K562 (cell line): ENCODE results near the gene TMC4. TPM values are rescaled to one million over a fixed set of nuclear protein-coding genes. Genes with fewer than 3 reads are reported as not detected.
A peak's percentile ranks its signal among the peaks of the same experiment; 100 is the strongest.

Source experiments
- ATAC-seq: fragments of 200-7000 bp; cut with Tn5 transposase; 3 replicates; pipeline ENCODE4 v1.9.1; 2020; ENCODE audit warnings: moderate library complexity
- BruUV-seq: library from RNA; stranded (reverse); fragments of 400-500 nt; replicated peaks from 2 replicates; lab custom pipeline; 2021; lab: Mats Ljungman, UMichigan
- CTCF ChIA-PET: fragments of 300-600 bp; formaldehyde crosslinking; extraction: SDS; loops from one replicate; lab custom pipeline; 2021; ENCODE audit warnings: low intra/inter-chr PET ratio; lab: Yijun Ruan, JAX
- POLR2A ChIA-PET: fragments of 300-600, 350-650 bp; sonication (Branson Sonifier 250); formaldehyde crosslinking; extraction: SDS; loops from one replicate; lab custom pipeline; 2021; ENCODE audit warnings: antibody characterized with exemption, inconsistent platforms; lab: Yijun Ruan, JAX
- DNase-seq, 4 experiments: peaks; one replicate each; pipeline versions ENCODE4 v3.0.0 to v3.0.0-alpha.2; 2011 to 2018; ENCODE audit warnings: low spot score in 3 of 4, mixed read lengths in 3 of 4; ENCODE audit errors: extremely low read depth in 1 of 4
- FAIRE-seq: peaks from 2 replicates; lab custom pipeline; 2011; peaks lifted over from hg19 to GRCh38; lab: Jason Lieb, UNC
- H2AFZ ChIP-seq: 2 replicates; pipeline ENCODE4 v1.6.0; 2011; ENCODE audit warnings: low read depth, low read length, control low read depth, inconsistent platforms
- H3K27ac ChIP-seq: fragments of 200-600 bp; 3 replicates; pipeline ENCODE4 v1.8.0; 2011; ENCODE audit warnings: low read depth, mild to moderate bottlenecking, control low read depth, inconsistent platforms, low read length, moderate library complexity, mixed read lengths; ENCODE audit errors: extremely low read depth
- H3K27me3 ChIP-seq, 2 experiments: fragments of 300-600 bp in 1 of 2; 2 replicates in 1 of 2; 3 replicates in 1 of 2; pipeline versions ENCODE4 v1.6.0 to v1.8.0; 2011; ENCODE audit warnings: inconsistent platforms in 2 of 2, low read length in 2 of 2, mild to moderate bottlenecking in 1 of 2, mixed read lengths in 1 of 2, moderate library complexity in 1 of 2; ENCODE audit not compliant: control insufficient read depth in 2 of 2, insufficient read depth in 2 of 2
- H3K36me3 ChIP-seq: fragments of 300-600 bp; 3 replicates; pipeline ENCODE4 v1.8.0; 2011; ENCODE audit warnings: mild to moderate bottlenecking, low read length, inconsistent platforms; ENCODE audit not compliant: control insufficient read depth, insufficient read depth
- H3K4me1 ChIP-seq, 2 experiments: fragments of 200-600 bp in 1 of 2; replicated peaks in 1 of 2; 2 replicates in 1 of 2; 3 replicates in 1 of 2; pipeline versions ENCODE4 v1.5.1 to v1.8.0; 2011; ENCODE audit warnings: inconsistent platforms in 2 of 2, low read length in 2 of 2, mild to moderate bottlenecking in 1 of 2, mixed read lengths in 1 of 2, moderate library complexity in 1 of 2; ENCODE audit not compliant: control insufficient read depth in 2 of 2, insufficient read depth in 2 of 2
- H3K4me2 ChIP-seq: 2 replicates; pipeline ENCODE4 v1.6.1; 2011; ENCODE audit warnings: low read length, control low read depth, inconsistent platforms, mixed read lengths; ENCODE audit not compliant: insufficient read depth
- H3K4me3 ChIP-seq: fragments of 200-600 bp; sonication (generic), shearing (Covaris generic); 2 replicates; pipeline ENCODE4 v1.5.1; 2016; ENCODE audit warnings: control low read depth, inconsistent platforms
- H3K79me2 ChIP-seq: fragments of 200-600 bp; 3 replicates; pipeline ENCODE4 v1.8.0; 2011; ENCODE audit warnings: low read length, inconsistent platforms; ENCODE audit not compliant: control insufficient read depth, insufficient read depth
- H3K9ac ChIP-seq, 2 experiments: 2 replicates each; pipeline versions ENCODE4 v1.6.0 to v1.6.1; 2011; ENCODE audit warnings: low read depth in 2 of 2, low read length in 2 of 2, control low read depth in 1 of 2, inconsistent platforms in 1 of 2, mild to moderate bottlenecking in 1 of 2, mixed read lengths in 1 of 2; ENCODE audit not compliant: insufficient read depth in 1 of 2
- H3K9me1 ChIP-seq: one replicate; pipeline ENCODE4 v1.6.0; 2011; ENCODE audit warnings: inconsistent platforms, mild to moderate bottlenecking, low read length, moderate library complexity; ENCODE audit not compliant: control insufficient read depth, insufficient read depth
- H3K9me3 ChIP-seq: replicated peaks from 2 replicates; pipeline ENCODE4 v1.5.1; 2011; ENCODE audit warnings: low read depth, low read length, inconsistent platforms; ENCODE audit not compliant: control insufficient read depth, insufficient read depth
- H4K20me1 ChIP-seq: replicated peaks from 2 replicates; pipeline ENCODE4 v1.6.1; 2011; ENCODE audit warnings: low read length, inconsistent platforms, mixed read lengths; ENCODE audit not compliant: control insufficient read depth, insufficient read depth
- CGGBP1 ChIP-seq: fragments of 250-450 bp; sonication (Bioruptor Pico); IDR thresholded peaks from 2 replicates; pipeline ENCODE4 v1.9.0; 2021; ENCODE audit warnings: mild to moderate bottlenecking
- CHD2 ChIP-seq: IDR thresholded peaks from 2 replicates; pipeline ENCODE4 v1.6.1; 2011; ENCODE audit warnings: low read depth, low read length
- CREB3L1 ChIP-seq: fragments of 450-650 bp; IDR thresholded peaks from 2 replicates; pipeline ENCODE4 v1.6.1; 2014; ENCODE audit warnings: low read depth, mild to moderate bottlenecking, moderate library complexity, borderline replicate concordance
- CSDE1 ChIP-seq, 2 experiments: fragments of 450-650 bp; IDR thresholded peaks; 2 replicates each; pipeline ENCODE4 v1.6.1; 2016; ENCODE audit warnings: mild to moderate bottlenecking in 1 of 2
- EZH2 ChIP-seq: IDR thresholded peaks from 2 replicates; pipeline ENCODE4 v1.6.1; 2012; ENCODE audit warnings: low read depth, mild to moderate bottlenecking, inconsistent platforms, low read length, borderline replicate concordance
- RBM14 ChIP-seq: fragments of 200-400 bp; formaldehyde crosslinking; IDR thresholded peaks from 2 replicates; pipeline ENCODE4 v1.6.1; 2018; ENCODE audit warnings: low read depth, mild to moderate bottlenecking, low read length, moderate library complexity, borderline replicate concordance; ENCODE audit not compliant: insufficient read depth
- WGBS: fragments of 100-300 bp; shearing (Covaris generic); methylation state at CpG from one replicate; pipeline ENCODE4 v1.1.6; 2016; ENCODE audit warnings: low coverage, mixed read lengths; ENCODE audit not compliant: insufficient coverage; ENCODE audit errors: missing lambda C conversion rate; 5-methylcytosine and 5-hydroxymethylcytosine counted together
- in situ Hi-C: fragments of 300-500 bp; cut with MboI; formaldehyde crosslinking; loops from 4 replicates; pipeline ENCODE4 v1.15.0; 2018; ENCODE audit warnings: inconsistent platforms, mixed read lengths
- intact Hi-C: fragments of 100-400 bp; cut with micrococcal nuclease; formaldehyde crosslinking; loops from 2 replicates; pipeline ENCODE4 v1.14.2; 2022
- polyA plus RNA-seq, 8 experiments: library from polyadenylated mRNA; depleted of rRNA in 4 of 8; stranded (reverse) in 5 of 8; unstranded in 3 of 8; fragments of >200 nt; fragmentation: Nextera tagmentation in 2 of 8; fragmentation: Illumina TruSeq in 1 of 8; extraction: Ambion mirVana in 2 of 8; extraction: Trizol in 1 of 8; gene quantifications; 2 replicates each; pipeline versions ENCODE4 v1.2.1 to v1.2.3, GENCODE V29; 2011 to 2014; ENCODE audit warnings: inconsistent platforms in 1 of 8, missing spikeins in 1 of 8
- total RNA-seq, 7 experiments: library from RNA; depleted of rRNA in 6 of 7; stranded (reverse); fragments of >200 nt in 6 of 7; fragmentation: Illumina TruSeq in 2 of 7; extraction: Trizol in 2 of 7; gene quantifications; 2 replicates each; pipeline versions ENCODE4 v1.2.1 to v1.2.3, GENCODE V29; 2011 to 2021; ENCODE audit warnings: low replicate concordance in 1 of 7

Gene TMC4
- total and polyA plus RNA-seq, 9 of the 15 experiments (the other 6 are each of a cell fraction or from before 2014, with no cell fraction given) = 0.12 to 0.79 (median 0.36) TPM; not detected in 2

GRCh38 chr19:54204767-54205468, 32.0 kb upstream of the TMC4 start:
- H3K4me3 ChIP-seq = peak overlapping the region; percentile 68; the same call in 1 of the 2 replicates
- no TSS peak for BruUV-seq
- FAIRE-seq = no peak
- peaks cover 83% of the 10 kb centered on the region for H3K36me3 ChIP-seq
- H3K9me3 ChIP-seq = no peaks in the 10 kb centered on the region
- intact Hi-C loops (no loop called here), in situ Hi-C loops (no loop called here)
- H3K9ac ChIP-seq = peak overlapping the region; percentile 89 to 98
- POLR2A ChIA-PET = interaction anchor here (0.7 to 1.4 kb wide), 5 partner anchors 14 to 1932 kb away, joined by 3 to 7 read pairs (median 4); partner anchors contain the start of genes MBOAT7, TMC4 and TSEN34
- no peak for TF ChIP-seq CHD2
- no peak for TF ChIP-seq RBM14
- no peak for TF ChIP-seq EZH2
- no peak for TF ChIP-seq CSDE1 (IDR thresholded peaks at IDR 0.05)
- TF ChIP-seq CGGBP1 (CRISPR knock-in tag) = no peak
- TF ChIP-seq CREB3L1 = no peak
- TF ChIP-seq, all 486 proteins: peak for 0
- Histone ChIP-seq H3K4me1 (peaks cover 53 to 69% of the 10 kb centered on the region in 2 experiments), H2AFZ (no peak overlapping the region), H3K79me2 (peaks cover 93% of the 10 kb centered on the region), H3K9me1 (peaks cover 23% of the 10 kb centered on the region), H3K27me3 (no peaks in the 10 kb centered on the region), H3K4me2 (peak overlapping the region; percentile 89), H3K27ac (peak overlapping the region; percentile 67), H4K20me1 (peaks cover 89% of the 10 kb centered on the region)
- CTCF ChIA-PET = interaction anchor here (0.6 kb wide), 1 partner anchor 13 kb away, joined by 4 read pairs; no protein-coding TSS in a partner anchor
- ATAC-seq (no peak), DNase-seq (no peak)
- 43% methylated on average over 4 of the region's 4 CpGs for WGBS
